Kidney (tissue), 14 donors: ENCODE measurements around the gene NLRC4. TPM values are rescaled to one million over a fixed set of nuclear protein-coding genes. Genes with fewer than 3 reads are reported as not detected.

Source experiments
- DNase-seq, 5 donors: peaks; one replicate each; pipeline ENCODE4 v3.0.0-alpha.2; 2013 to 2020
- FAIRE-seq: peaks from 2 replicates; lab custom pipeline; 2012; peaks lifted over from hg19 to GRCh38; lab: Jason Lieb, UNC
- H3K27ac ChIP-seq, 2 donors: one replicate each; pipeline ENCODE4 v1.7.0; 2013; ENCODE audit warnings: low read depth in 2 of 2, low read length in 2 of 2, inconsistent platforms in 1 of 2
- H3K27me3 ChIP-seq: one replicate; pipeline ENCODE4 v1.7.1; 2013; ENCODE audit warnings: low read length, inconsistent platforms; ENCODE audit not compliant: control insufficient read depth, insufficient read depth
- H3K36me3 ChIP-seq, 3 donors: one replicate each; pipeline versions ENCODE4 v1.7.0 to v1.7.1; 2013; ENCODE audit warnings: low read length in 3 of 3, control low read depth in 1 of 3, inconsistent platforms in 1 of 3; ENCODE audit not compliant: insufficient read depth in 3 of 3, control insufficient read depth in 2 of 3
- H3K4me1 ChIP-seq, 3 donors: one replicate each; pipeline versions ENCODE4 v1.7.0 to v1.7.1; 2013; ENCODE audit warnings: low read length in 3 of 3, inconsistent platforms in 1 of 3, low read depth in 1 of 3; ENCODE audit not compliant: control insufficient read depth in 2 of 3, insufficient read depth in 2 of 3
- H3K4me3 ChIP-seq, 3 donors: one replicate each; pipeline versions ENCODE4 v1.7.0 to v1.8.1; 2013; ENCODE audit warnings: low read length in 3 of 3, control low read depth in 1 of 3, inconsistent platforms in 1 of 3
- H3K9ac ChIP-seq, 3 donors: one replicate each; pipeline versions ENCODE4 v1.7.0 to v1.7.1; 2013; ENCODE audit warnings: low read length in 3 of 3, control low read depth in 1 of 3, inconsistent platforms in 1 of 3
- H3K9me3 ChIP-seq, 3 donors: one replicate each; pipeline versions ENCODE4 v1.7.0 to v1.7.1; 2013; ENCODE audit warnings: low read length in 3 of 3, control low read depth in 1 of 3, inconsistent platforms in 1 of 3; ENCODE audit not compliant: control insufficient read depth in 2 of 3, insufficient read depth in 1 of 3
- CTCF ChIP-seq: IDR thresholded peaks from 3 replicates; pipeline ENCODE4 v1.5.1; 2012; ENCODE audit warnings: mild to moderate bottlenecking, moderate library complexity, borderline replicate concordance; ENCODE audit not compliant: insufficient read depth; ENCODE audit errors: extremely low read depth
- intact Hi-C: fragments of 100-400 bp; cut with DNase I; formaldehyde crosslinking; loops from one replicate; pipeline ENCODE4 v1.11.1; 2022
- polyA plus RNA-seq: library from polyadenylated mRNA; stranded (reverse); fragments of 350-450 nt; fragmentation: Illumina TruSeq; extraction: RNeasy Lipid Tissue Mini Kit (QIAGEN cat#74804); gene quantifications from one replicate; pipeline ENCODE4 v1.2.3, GENCODE V29; 2014; ENCODE audit warnings: low read depth, low replicate concordance; ENCODE audit not compliant: insufficient read depth
- total RNA-seq: library from RNA; stranded (reverse); fragmentation: NEBNext Ultra II Directional; extraction: Animal tissue kit (Norgen Biotek cat#: 25700); gene quantifications from one replicate; pipeline ENCODE4 v1.2.1, GENCODE V29; 2021
- donor health status: control.
- donor health status: control.
- donor health status: control.
- donor health status: control.
- donor health status: control.
- donor health status: DM: yes; HTN: yes; CAD: no.
- donor health status: Normal renal cell carcinoma (clear cell type).

The NLRC4 gene
- total and polyA plus RNA-seq, 2 donors from 2014 or later: 0.49 to 2.3 TPM

- Histone ChIP-seq H3K36me3 (peaks cover 0 to 26% (median 8%) of the 10 kb centered on the region in 3 donors), H3K9ac (no peak overlapping the region), H3K9me3 (no peaks in the 10 kb centered on the region), H3K27me3 (no peaks in the 10 kb centered on the region), H3K27ac (no peak overlapping the region), H3K4me3 (no peak overlapping the region), H3K4me1 (no peaks in the 10 kb centered on the region)
- DNase-seq: no peak
- no peak for TF ChIP-seq CTCF
- intact Hi-C loops: no loop called here
- no peak for FAIRE-seq
Observed at GRCh38 chr2:32200814-32201213, 63.9 kb downstream of the NLRC4 start.

- TF ChIP-seq CTCF: no peak
- H3K27ac ChIP-seq: no peak overlapping the region
Observed at GRCh38 chr2:32192418-32192817, 72.3 kb downstream of the NLRC4 start.

GRCh38 chr2:32189011-32189410, 75.7 kb downstream of the NLRC4 start:
- no peaks in the 10 kb centered on the region for H3K4me1 ChIP-seq
- no peak for TF ChIP-seq CTCF
- H3K4me3 ChIP-seq: no peak overlapping the region
- H3K9ac ChIP-seq: no peak overlapping the region
- peaks cover 0 to 12% (median 3%) of the 10 kb centered on the region in 3 donors for H3K36me3 ChIP-seq
- DNase-seq: no peak
- intact Hi-C loops: no loop called here
- no peaks in the 10 kb centered on the region for H3K9me3 ChIP-seq
- H3K27me3 ChIP-seq: no peaks in the 10 kb centered on the region
- FAIRE-seq: no peak
- H3K27ac ChIP-seq: no peak overlapping the region

More at GRCh38 chr2:32192418-32192817, 72.3 kb downstream of the NLRC4 start:
- Histone ChIP-seq H3K27me3 (no peaks in the 10 kb centered on the region), H3K36me3 (peaks cover 0 to 15% (median 3%) of the 10 kb centered on the region in 3 donors), H3K9me3 (no peaks in the 10 kb centered on the region), H3K4me3 (no peak overlapping the region), H3K9ac (no peak overlapping the region), H3K4me1 (no peaks in the 10 kb centered on the region)
- FAIRE-seq: no peak
- no peak for DNase-seq
- intact Hi-C loops: no loop called here

GRCh38 chr2:32182667-32183066, 82.0 kb downstream of the NLRC4 start:
- DNase-seq (no peak), FAIRE-seq (no peak)
- intact Hi-C loops: no loop called here
- no peaks in the 10 kb centered on the region for H3K4me1 ChIP-seq
- no peaks in the 10 kb centered on the region for H3K27me3 ChIP-seq
- H3K36me3 ChIP-seq: peaks cover 2 to 16% (median 3%) of the 10 kb centered on the region in 3 donors
- TF ChIP-seq CTCF: no peak
- H3K4me3 ChIP-seq: no peak overlapping the region
- no peaks in the 10 kb centered on the region for H3K9me3 ChIP-seq
- no peak overlapping the region for H3K9ac ChIP-seq
- no peak overlapping the region for H3K27ac ChIP-seq
